ENCODE measurements around the gene ANTXRL. TPM values are rescaled to one million over a fixed set of nuclear protein-coding genes. Genes with fewer than 3 reads are reported as not detected.
A peak's percentile ranks its signal among the peaks of the same experiment; 100 is the strongest.
"Not testable (repeated sequence)": the region's sequence is repeated elsewhere in the genome, so short reads cannot be mapped to it uniquely, and the experiment has no call there.

The ANTXRL gene
- total RNA-seq, 1 donor from 2014 or later: not detected

DNA sequence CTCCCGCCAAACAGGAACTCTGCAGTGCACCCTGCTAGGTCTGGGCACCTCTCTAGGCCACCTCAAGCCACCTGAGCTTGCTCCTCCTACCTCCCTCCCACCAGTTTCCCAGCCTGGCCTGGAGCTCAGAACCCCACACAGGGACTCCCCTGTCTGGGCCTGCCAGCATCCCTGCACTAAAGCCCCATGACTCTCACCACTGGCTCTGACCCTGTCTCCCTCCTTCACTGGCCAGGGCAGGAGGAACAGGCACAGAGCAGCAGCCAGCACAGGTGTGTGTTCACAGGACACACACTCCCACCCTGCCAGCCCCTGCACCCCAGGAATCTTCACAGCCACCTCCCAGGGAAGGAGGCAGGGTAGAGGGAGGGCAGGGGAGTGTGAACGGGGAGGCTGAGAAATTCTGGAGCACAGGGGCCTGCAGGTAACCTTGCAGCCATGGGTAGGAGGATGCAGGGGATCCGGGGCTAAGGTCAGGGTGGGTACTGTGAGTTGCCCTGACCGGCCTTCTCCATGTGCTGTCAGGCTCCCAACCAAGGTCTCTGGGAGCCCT lies 13.9 kb upstream of the ANTXRL start:
- H3K4me3 ChIP-seq: no peak overlapping the region
- TF ChIP-seq, protein P1, sequence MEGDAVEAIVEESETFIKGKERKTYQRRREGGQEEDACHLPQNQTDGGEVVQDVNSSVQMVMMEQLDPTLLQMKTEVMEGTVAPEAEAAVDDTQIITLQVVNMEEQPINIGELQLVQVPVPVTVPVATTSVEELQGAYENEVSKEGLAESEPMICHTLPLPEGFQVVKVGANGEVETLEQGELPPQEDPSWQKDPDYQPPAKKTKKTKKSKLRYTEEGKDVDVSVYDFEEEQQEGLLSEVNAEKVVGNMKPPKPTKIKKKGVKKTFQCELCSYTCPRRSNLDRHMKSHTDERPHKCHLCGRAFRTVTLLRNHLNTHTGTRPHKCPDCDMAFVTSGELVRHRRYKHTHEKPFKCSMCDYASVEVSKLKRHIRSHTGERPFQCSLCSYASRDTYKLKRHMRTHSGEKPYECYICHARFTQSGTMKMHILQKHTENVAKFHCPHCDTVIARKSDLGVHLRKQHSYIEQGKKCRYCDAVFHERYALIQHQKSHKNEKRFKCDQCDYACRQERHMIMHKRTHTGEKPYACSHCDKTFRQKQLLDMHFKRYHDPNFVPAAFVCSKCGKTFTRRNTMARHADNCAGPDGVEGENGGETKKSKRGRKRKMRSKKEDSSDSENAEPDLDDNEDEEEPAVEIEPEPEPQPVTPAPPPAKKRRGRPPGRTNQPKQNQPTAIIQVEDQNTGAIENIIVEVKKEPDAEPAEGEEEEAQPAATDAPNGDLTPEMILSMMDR (IDR thresholded peaks at IDR 0.05): no peak
- no peaks in the 10 kb centered on the region for H3K4me1 ChIP-seq
- intact Hi-C loops (cut with DNase I): no loop called here
- DNase-seq (ENCODE audit: low spot score in 2 of 2): peak in 1 of 2 donors; percentile 52
- H3K27ac ChIP-seq: no peak overlapping the region
- no peaks in the 10 kb centered on the region for H3K27me3 ChIP-seq
- H3K9me3 ChIP-seq: no peaks in the 10 kb centered on the region
- H3K36me3 ChIP-seq: no peaks in the 10 kb centered on the region

DNA sequence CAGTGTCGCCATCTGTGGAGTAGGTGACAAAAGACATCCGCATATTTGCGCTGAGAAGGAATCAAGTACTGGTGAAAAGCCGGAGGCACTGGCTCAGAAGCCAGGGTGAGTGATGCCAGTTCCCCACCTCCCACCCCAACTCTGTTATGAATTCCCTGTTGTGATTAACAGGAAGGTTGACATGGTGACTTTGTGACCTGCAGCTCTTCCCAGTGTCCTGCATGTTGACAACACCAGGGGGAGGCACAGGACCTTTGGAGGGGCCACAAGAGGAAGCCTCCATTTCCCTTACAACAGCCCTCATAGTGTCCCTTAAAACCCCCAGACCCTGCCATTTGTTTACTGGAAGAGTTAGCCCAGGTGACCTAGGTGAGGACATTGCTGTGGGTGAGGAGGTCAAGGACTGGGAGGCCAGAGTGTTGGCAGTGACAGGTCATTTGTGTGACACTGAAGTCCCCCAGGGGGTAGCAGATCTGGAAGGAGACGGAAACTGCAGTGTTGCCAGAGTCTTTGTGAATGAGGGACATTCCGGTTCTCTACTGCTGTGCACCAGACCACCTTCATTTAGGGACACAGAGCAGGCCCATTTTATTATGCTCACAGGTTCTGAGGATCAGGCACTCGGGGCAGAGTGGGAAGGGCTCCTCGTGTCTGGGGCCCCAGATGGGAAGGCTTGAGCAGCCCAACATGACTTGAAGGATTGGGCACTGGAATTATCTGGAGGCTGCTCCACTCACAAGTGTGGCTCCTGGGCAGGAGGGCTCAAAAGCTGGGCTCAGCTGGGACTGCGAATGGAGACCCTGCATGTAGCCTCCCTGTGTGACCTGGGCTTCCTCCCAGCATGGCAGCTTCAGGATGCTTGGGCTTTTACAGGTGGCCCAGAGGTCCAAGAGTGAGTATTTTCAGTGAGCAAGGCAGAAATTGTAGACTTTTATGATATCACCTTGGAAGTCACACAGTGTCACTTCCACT lies 13.0 kb upstream of the ANTXRL start:
- Histone ChIP-seq H3K36me3 (no peaks in the 10 kb centered on the region), H3K27me3 (no peaks in the 10 kb centered on the region), H3K27ac (no peak overlapping the region), H3K4me3 (no peak overlapping the region), H3K9me3 (no peaks in the 10 kb centered on the region), H3K4me1 (no peaks in the 10 kb centered on the region)
- intact Hi-C loops (cut with DNase I): no loop called here
- TF ChIP-seq, protein P1 (IDR thresholded peaks at IDR 0.05): no peak
- no peak for DNase-seq (ENCODE audit: low spot score in 2 of 2)

DNA sequence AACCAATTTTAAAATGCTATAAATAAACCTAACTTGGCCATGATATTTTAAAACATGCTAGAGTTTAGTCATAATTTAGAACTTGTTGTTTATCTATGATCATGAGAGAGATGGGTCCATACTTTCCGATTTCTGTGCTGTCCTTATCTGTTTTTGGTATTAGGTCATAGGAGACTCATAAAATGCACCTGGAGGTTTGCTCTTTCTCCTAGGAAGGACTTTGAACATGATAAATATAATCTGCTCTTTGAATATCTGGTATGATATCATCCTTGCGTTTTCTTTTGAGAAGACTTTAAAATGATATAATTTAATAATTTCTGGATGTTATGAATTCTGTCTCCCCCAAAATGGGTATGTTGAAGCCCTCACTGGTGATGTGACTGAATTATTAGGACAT lies 9.0 kb upstream of the ANTXRL start:
- no peak for DNase-seq (ENCODE audit: low spot score in 2 of 2)
- Histone ChIP-seq H3K4me3 (no peak overlapping the region), H3K27me3 (no peaks in the 10 kb centered on the region), H3K36me3 (no peaks in the 10 kb centered on the region), H3K9me3 (no peaks in the 10 kb centered on the region), H3K4me1 (peaks cover 0 to 3% of the 10 kb centered on the region in 2 donors), H3K27ac (no peak overlapping the region)
- TF ChIP-seq, protein P1 (IDR thresholded peaks at IDR 0.05): no peak
- intact Hi-C loops (cut with DNase I): no loop called here

DNA sequence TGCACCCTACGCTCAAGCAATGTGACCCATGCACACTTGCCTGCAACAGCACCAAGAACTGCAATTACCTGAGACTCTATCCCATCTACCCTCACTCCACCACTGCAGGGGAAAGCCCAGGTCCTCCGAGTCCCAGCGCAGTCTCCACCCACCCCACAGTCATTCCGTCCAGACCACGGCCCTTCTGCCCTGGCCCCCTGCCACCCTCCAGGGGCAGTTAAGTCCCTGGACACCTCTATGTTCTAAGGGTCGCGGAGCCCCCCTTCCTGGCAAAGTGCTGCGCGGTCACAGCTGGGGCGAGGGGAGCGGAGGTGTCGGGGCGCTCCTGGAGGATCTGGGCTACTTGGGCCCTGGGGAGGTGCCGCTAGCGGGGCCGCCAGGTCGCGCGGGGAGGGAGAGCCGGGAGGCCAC lies 4.4 kb upstream of the ANTXRL start:
- not testable (repeated sequence) for H3K36me3 ChIP-seq; DNase-seq (ENCODE audit: low spot score in 2 of 2); H3K4me1 ChIP-seq; H3K27me3 ChIP-seq; H3K9me3 ChIP-seq
- Histone ChIP-seq H3K27ac (peak overlapping the region; percentile 61 to 73), H3K4me3 (peak overlapping the region; percentile 65 to 84)
- intact Hi-C loops (cut with DNase I): loop anchor here (2.0 to 10.0 kb wide), 2 partner anchors 30 to 258 kb away; no protein-coding TSS in a partner anchor

DNA sequence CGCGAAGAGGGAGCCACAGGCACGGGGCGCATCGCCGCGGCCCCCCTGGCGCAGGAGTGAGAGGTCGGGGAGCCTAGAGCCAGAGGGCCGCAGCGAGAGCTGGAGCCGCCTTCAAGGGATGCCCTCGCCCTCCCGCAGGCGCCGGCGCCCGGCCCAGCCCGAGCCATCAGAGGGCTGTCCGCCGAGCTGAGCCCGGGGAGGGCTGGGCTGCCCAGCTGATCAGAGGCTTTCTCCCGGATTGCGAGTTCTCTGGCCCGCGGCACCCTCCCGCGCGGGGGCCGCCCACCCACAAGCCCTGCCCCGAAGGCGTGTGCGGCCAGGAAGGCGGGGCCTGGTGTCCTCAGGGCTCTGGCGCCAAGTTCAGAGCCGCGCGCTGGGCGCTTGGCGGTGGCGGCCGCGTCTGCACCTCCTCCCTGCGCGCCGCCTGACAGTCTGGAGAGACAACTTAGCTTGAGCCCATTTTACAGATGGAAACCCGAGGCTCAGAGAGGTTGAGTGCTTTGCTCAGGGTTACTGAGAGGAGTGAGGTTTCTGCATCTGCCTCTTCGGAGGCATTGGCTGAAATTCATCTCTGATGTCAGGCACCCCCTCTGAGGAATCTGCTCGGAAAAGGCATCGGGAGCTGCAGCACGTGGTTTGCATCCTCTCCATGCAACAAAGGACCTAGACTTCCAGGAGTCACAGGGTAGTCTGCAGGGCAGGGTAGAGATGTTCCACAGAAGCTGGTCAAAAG lies 3.8 kb upstream of the ANTXRL start:
- Histone ChIP-seq H3K4me1 (peaks cover 0 to 8% of the 10 kb centered on the region in 2 donors), H3K9me3 (no peaks in the 10 kb centered on the region), H3K36me3 (no peaks in the 10 kb centered on the region), H3K27me3 (no peaks in the 10 kb centered on the region), H3K4me3 (peak overlapping the region; percentile 65 to 84), H3K27ac (peak overlapping the region; percentile 61 to 73)
- TF ChIP-seq, protein P1 (IDR thresholded peaks at IDR 0.05): no peak
- intact Hi-C loops (cut with DNase I): loop anchor here (2.0 to 10.0 kb wide), 2 partner anchors 30 to 258 kb away; no protein-coding TSS in a partner anchor
- DNase-seq (ENCODE audit: low spot score in 2 of 2): peak; percentile 59 to 89
